ENCODE results near the gene TRIM43.
"Not testable (repeated sequence)": the region's sequence is repeated elsewhere in the genome, so short reads cannot be mapped to it uniquely, and the experiment has no call there.

TRIM43 gene

GRCh38 chr2:95602146-95602545, 10.3 kb downstream of the TRIM43 start:
- not testable (repeated sequence) for H3K27me3 ChIP-seq; H3K4me3 ChIP-seq; H3K4me2 ChIP-seq; H3K27ac ChIP-seq; H3K9ac ChIP-seq; H3K36me3 ChIP-seq; H3K4me1 ChIP-seq; H3K9me3 ChIP-seq (replicated peaks in 1 of 11); H4K20me1 ChIP-seq

DNA sequence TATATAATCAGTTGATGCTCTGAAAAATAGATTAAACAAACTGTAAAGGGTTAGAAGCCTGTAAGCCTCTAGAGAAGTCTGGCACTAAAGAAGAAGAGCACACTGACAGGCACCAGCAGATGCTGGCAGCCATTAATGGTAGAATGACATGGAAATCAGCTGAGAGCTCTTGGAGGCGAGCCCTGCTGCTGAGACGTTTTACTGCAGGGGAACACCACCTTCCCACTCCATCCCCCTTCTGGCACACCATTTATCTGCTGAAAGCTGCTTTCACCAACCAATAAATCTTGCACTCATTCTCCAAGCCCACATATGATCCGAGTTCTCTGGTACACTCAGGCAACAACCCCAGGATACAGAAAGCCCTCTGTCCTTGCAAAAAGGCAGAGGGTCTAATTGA, 16.6 kb downstream of the TRIM43 start:
- not testable (repeated sequence) for H3K4me1 ChIP-seq; H3K9me3 ChIP-seq (replicated peaks in 1 of 11); H3K4me2 ChIP-seq; H3K27ac ChIP-seq; H4K20me1 ChIP-seq; H3K36me3 ChIP-seq; H3K27me3 ChIP-seq; H3K4me3 ChIP-seq; H3K9ac ChIP-seq

GRCh38 chr2:95609764-95610163, 18.0 kb downstream of the TRIM43 start:
- H3K27me3 ChIP-seq; H3K4me1 ChIP-seq; H3K4me3 ChIP-seq; H3K36me3 ChIP-seq; H3K9ac ChIP-seq; H3K9me3 ChIP-seq (replicated peaks in 1 of 11); H3K27ac ChIP-seq; H3K4me2 ChIP-seq; H4K20me1 ChIP-seq: not testable (repeated sequence)

- H3K4me1 ChIP-seq; H3K4me2 ChIP-seq; H3K4me3 ChIP-seq; H3K9ac ChIP-seq; H3K36me3 ChIP-seq; H4K20me1 ChIP-seq; H3K27me3 ChIP-seq; H3K9me3 ChIP-seq (replicated peaks in 1 of 11); H3K27ac ChIP-seq: not testable (repeated sequence)
Observed at GRCh38 chr2:95613048-95613447, 21.2 kb downstream of the TRIM43 start.

DNA sequence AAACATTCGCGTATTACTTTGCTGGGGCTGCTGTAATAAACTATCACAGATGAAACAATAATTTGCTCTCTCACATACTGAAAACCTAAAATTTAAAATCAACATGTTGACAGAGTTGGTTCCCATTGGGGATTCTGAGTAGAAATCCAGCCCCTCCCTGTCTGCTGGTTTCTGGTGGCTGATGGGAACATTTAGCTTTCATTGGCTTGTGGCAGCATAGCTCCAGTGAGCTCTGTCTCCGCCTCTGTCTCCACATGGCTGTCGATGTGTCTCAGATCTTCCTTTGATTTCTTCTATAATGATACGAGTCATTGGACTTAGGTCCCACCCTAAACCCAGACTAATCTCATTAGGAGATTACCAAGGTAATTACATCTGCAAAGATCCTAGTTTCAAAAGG, 30.9 kb downstream of the TRIM43 start:
- not testable (repeated sequence) for H3K4me3 ChIP-seq; H4K20me1 ChIP-seq; H3K9ac ChIP-seq; H3K9me3 ChIP-seq (replicated peaks in 1 of 11); H3K27ac ChIP-seq; H3K36me3 ChIP-seq; H3K4me2 ChIP-seq; H3K4me1 ChIP-seq; H3K27me3 ChIP-seq

- H3K9ac ChIP-seq; H4K20me1 ChIP-seq; H3K27ac ChIP-seq; H3K4me2 ChIP-seq; H3K4me1 ChIP-seq; H3K9me3 ChIP-seq (replicated peaks in 1 of 11); H3K27me3 ChIP-seq; H3K36me3 ChIP-seq; H3K4me3 ChIP-seq: not testable (repeated sequence)
Observed at GRCh38 chr2:95630987-95631386, 39.2 kb downstream of the TRIM43 start.

GRCh38 chr2:95633626-95634259, 41.9 kb downstream of the TRIM43 start:
- H3K9me3 ChIP-seq (replicated peaks in 1 of 11); H4K20me1 ChIP-seq; H3K4me1 ChIP-seq; H3K4me3 ChIP-seq; H3K27me3 ChIP-seq; H3K36me3 ChIP-seq; H3K9ac ChIP-seq; H3K4me2 ChIP-seq; H3K27ac ChIP-seq: not testable (repeated sequence)

GRCh38 chr2:95640515-95641288, 48.9 kb downstream of the TRIM43 start:
- H3K4me3 ChIP-seq; H3K9ac ChIP-seq; H3K4me1 ChIP-seq; H3K4me2 ChIP-seq; H3K36me3 ChIP-seq; H3K27me3 ChIP-seq; H3K27ac ChIP-seq; H3K9me3 ChIP-seq (replicated peaks in 1 of 11); H4K20me1 ChIP-seq: not testable (repeated sequence)

GRCh38 chr2:95641289-95641575, 49.4 kb downstream of the TRIM43 start:
- H3K4me3 ChIP-seq; H3K27ac ChIP-seq; H3K9ac ChIP-seq; H3K9me3 ChIP-seq (replicated peaks in 1 of 11); H3K27me3 ChIP-seq; H4K20me1 ChIP-seq; H3K4me2 ChIP-seq; H3K36me3 ChIP-seq; H3K4me1 ChIP-seq: not testable (repeated sequence)

DNA sequence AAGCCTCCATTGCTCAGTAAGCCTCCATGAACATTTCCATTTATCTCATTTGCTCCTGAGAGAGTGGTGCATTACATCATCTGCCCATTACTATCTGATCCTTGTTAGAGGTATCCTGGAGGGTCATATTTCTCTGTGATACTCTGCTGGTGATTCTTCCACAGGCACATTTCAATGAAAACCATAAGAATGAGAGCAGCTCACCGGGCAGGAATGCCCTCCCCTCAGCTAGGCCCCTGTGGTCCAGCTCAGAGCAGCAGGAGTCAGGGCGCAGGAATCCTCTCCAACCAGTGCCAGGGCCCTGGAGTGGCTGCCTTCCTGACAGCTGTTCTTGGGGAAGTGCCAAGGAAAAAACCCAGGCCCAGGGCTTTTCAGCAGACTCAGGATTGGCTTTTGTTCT, 50.0 kb downstream of the TRIM43 start:
- H3K27ac ChIP-seq; H3K27me3 ChIP-seq; H3K9me3 ChIP-seq (replicated peaks in 1 of 11); H3K4me3 ChIP-seq; H3K9ac ChIP-seq; H3K4me2 ChIP-seq; H3K4me1 ChIP-seq; H3K36me3 ChIP-seq; H4K20me1 ChIP-seq: not testable (repeated sequence)

DNA sequence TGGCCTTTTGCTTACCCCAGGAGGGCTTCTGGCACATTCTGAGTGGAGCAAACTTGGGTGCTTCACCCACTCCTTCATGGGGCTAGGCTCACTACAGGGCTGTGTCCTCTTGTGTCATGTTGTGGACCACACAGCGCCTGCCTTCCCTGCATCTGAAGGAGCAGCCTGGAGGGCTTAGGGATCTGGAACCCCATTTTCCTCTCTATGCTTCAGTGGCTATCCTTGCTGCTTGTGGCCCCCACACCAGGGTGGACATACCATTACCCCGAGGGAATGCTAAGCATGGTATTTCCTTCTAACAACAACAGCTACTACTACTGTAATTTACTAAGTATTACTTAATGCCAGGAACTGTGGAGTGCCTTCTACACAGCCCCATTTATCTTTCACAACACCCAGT, 50.6 kb downstream of the TRIM43 start:
- not testable (repeated sequence) for H3K36me3 ChIP-seq; H4K20me1 ChIP-seq; H3K27me3 ChIP-seq; H3K9me3 ChIP-seq (replicated peaks in 1 of 11); H3K4me2 ChIP-seq; H3K4me1 ChIP-seq; H3K27ac ChIP-seq; H3K9ac ChIP-seq; H3K4me3 ChIP-seq

DNA sequence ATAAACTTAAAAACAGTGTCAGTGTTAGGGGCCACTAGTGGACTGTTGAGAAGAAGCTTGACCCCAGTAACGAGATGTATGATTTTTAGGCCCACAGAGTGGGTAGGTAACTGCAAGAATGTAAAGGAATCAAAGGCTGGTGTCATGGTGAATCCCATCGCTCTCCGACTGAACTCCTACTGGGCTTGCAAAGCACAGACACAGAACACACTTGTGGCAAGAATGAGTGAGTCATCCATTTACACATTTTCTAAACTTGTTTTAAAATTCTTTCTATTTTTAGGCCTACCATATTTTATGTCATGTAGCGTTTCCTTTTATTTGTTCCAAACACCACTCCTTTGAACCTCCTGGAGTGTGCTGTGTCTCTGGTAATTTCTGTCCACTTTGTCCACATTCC, 51.1 kb downstream of the TRIM43 start:
- H4K20me1 ChIP-seq; H3K27me3 ChIP-seq; H3K4me3 ChIP-seq; H3K9me3 ChIP-seq (replicated peaks in 1 of 11); H3K4me1 ChIP-seq; H3K27ac ChIP-seq; H3K36me3 ChIP-seq; H3K4me2 ChIP-seq; H3K9ac ChIP-seq: not testable (repeated sequence)

GRCh38 chr2:95645312-95645711, 53.5 kb downstream of the TRIM43 start:
- H3K4me2 ChIP-seq; H3K4me1 ChIP-seq; H3K9ac ChIP-seq; H4K20me1 ChIP-seq; H3K27ac ChIP-seq; H3K9me3 ChIP-seq (replicated peaks in 1 of 11); H3K27me3 ChIP-seq; H3K36me3 ChIP-seq; H3K4me3 ChIP-seq: not testable (repeated sequence)

DNA sequence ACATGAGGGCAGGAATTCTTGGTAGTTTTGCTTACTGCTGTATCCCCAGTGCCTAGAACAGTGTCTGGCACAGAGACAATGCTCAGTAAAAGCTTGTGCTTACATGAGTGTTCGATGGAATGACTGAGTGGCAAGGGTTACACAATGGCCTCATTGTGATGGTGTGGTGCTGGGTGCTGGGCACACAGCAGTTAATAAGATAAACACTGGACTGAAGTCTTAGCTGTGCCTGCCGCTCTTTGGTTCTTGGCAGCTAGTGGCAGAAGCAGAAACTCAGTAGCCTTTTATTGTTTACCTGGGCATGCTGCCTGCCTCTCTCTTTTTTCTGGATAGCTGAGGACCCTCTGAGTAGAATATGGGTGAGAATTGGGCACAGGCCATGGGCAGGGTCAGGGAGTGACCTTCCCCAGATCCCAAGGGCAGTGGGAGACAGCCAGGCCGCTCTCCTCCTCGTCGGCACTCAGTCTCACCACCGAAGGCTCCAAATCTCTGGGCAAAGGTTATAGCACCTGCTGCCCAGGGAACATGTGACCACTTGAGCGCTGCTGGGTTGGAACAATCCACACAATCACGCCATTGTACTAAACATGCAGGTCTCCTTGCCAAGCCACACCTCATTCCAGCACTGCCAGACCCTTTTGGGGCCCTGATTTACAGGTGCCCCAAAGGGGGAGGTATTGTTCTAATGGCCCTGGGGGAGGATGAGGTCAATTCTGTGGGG, 54.6 kb downstream of the TRIM43 start:
- not testable (repeated sequence) for H3K36me3 ChIP-seq; H3K9ac ChIP-seq; H3K27ac ChIP-seq; H3K4me3 ChIP-seq; H3K27me3 ChIP-seq; H3K4me2 ChIP-seq; H4K20me1 ChIP-seq; H3K4me1 ChIP-seq; H3K9me3 ChIP-seq (replicated peaks in 1 of 11)

Data from BLaER1 treated with 17β-estradiol and CSF1 and Interleukin-3, amounts not matched to agents 10 nM and 100 nM (cell line).